Measurements from ENCODE around the gene ITGA3. TPM values are rescaled to one million over a fixed set of nuclear protein-coding genes. Genes with fewer than 3 reads are reported as not detected.
A peak's percentile ranks its signal among the peaks of the same experiment; 100 is the strongest.

ITGA3 gene
- total RNA-seq, 1 experiment from 2014 or later: 22.5 TPM

DNA sequence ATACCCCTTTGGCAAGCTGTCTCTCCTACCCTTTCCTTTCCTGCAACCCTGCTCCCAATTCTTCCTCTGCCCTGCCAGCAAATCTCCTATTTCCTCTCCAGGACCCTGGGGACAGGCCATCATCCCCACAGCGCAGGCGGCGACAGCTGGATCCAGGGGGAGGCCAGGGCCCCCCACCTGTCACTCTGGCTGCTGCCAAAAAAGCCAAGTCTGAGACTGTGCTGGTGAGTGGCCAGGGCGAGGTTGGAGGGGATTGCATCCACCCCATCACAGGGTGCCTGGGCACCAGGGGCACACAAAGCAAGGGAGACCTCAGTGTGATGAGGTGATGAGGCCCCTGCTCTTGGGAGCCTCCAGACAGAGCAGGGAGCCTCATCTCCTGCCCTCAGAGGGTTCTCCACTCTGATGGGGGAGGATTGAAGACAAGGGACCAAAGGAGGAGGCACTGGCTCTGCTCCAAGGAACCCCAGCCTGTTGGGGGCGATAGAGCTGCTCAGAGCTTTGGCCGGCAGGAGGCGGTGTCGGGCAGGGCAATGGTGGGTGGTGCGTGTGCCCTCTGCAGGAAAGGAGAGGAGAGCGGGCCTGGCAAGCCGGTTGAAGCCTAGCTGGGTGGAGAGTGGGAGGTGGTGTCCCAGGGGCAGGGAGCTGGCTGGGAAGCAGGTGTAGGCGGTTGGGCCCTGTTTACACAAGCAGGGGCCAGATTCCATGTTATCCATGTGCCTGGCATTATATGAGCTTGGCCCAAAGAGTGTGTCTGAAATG is 23.6 kb downstream of the ITGA3 start:
- no peak overlapping the region for H3K18ac ChIP-seq (ENCODE audit: insufficient read length, low read depth, low read length)

More for the DNA sequence above, 23.6 kb downstream of the ITGA3 start:
- H3K4me2 ChIP-seq (ENCODE audit: insufficient read depth, insufficient read length, low read length): no peak overlapping the region
- H3K4me3 Mint-ChIP-seq: no peak overlapping the region
- H4K5ac ChIP-seq (ENCODE audit: insufficient read length, low read depth, low read length): no peak overlapping the region
- H3K27me3 Mint-ChIP-seq (ENCODE audit: low read depth): peaks cover 1% of the 10 kb centered on the region; the same call in 1 of the 2 replicates
- H4K91ac ChIP-seq (ENCODE audit: insufficient read length, low read depth, low read length): no peak overlapping the region
- no peak overlapping the region for H2AK5ac ChIP-seq (ENCODE audit: insufficient read length, low read length)
- H3K79me2 ChIP-seq (ENCODE audit: insufficient read depth, low read length): no peaks in the 10 kb centered on the region
- H3K36me3 Mint-ChIP-seq (ENCODE audit: insufficient read depth in 1 of 3, low read depth in 3 of 3): peaks cover 1 to 18% (median 5%) of the 10 kb centered on the region in 3 experiments; a peak in 6 of 7 replicates
- H3K4ac ChIP-seq (ENCODE audit: low read depth, low read length): no peak overlapping the region
- H3K4me1 ChIP-seq (ENCODE audit: insufficient read depth, low read length): no peaks in the 10 kb centered on the region
- H3K9ac ChIP-seq (ENCODE audit: extremely low read depth, insufficient read length, low read length): no peak overlapping the region
- no peak overlapping the region for H3K23ac ChIP-seq (ENCODE audit: insufficient read length, low read depth, low read length)
- H4K8ac ChIP-seq (replicated peaks; ENCODE audit: insufficient read length, low read depth, low read length): no peak overlapping the region
- H3K9me3 Mint-ChIP-seq: no peaks in the 10 kb centered on the region; a peak in 1 of 5 replicates
- H4K20me1 ChIP-seq (ENCODE audit: control insufficient read depth, insufficient read depth, insufficient read length): no peaks in the 10 kb centered on the region
- TF ChIP-seq, protein P1, sequence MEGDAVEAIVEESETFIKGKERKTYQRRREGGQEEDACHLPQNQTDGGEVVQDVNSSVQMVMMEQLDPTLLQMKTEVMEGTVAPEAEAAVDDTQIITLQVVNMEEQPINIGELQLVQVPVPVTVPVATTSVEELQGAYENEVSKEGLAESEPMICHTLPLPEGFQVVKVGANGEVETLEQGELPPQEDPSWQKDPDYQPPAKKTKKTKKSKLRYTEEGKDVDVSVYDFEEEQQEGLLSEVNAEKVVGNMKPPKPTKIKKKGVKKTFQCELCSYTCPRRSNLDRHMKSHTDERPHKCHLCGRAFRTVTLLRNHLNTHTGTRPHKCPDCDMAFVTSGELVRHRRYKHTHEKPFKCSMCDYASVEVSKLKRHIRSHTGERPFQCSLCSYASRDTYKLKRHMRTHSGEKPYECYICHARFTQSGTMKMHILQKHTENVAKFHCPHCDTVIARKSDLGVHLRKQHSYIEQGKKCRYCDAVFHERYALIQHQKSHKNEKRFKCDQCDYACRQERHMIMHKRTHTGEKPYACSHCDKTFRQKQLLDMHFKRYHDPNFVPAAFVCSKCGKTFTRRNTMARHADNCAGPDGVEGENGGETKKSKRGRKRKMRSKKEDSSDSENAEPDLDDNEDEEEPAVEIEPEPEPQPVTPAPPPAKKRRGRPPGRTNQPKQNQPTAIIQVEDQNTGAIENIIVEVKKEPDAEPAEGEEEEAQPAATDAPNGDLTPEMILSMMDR (conservative IDR thresholded peaks at IDR 0.05): peak; percentile 91
- DNase-seq: peak; percentile 86
- H3K14ac ChIP-seq (ENCODE audit: insufficient read depth, low read length): no peak overlapping the region
- no peaks in the 10 kb centered on the region for H3K9me3 ChIP-seq (ENCODE audit: control insufficient read depth, low read depth, low read length)
- no peak overlapping the region for H2AFZ ChIP-seq (ENCODE audit: low read length)
- WGBS (ENCODE audit: extremely low coverage, insufficient read length, low lambda C conversion rate): no CpG with 5 or more reads among the region's 12 CpGs
- H2BK12ac ChIP-seq (ENCODE audit: insufficient read length, low read depth, low read length): no peak overlapping the region
- no peak overlapping the region for H3K56ac ChIP-seq (ENCODE audit: insufficient read length, low read depth, low read length)
- no peaks in the 10 kb centered on the region for H3K23me2 ChIP-seq (ENCODE audit: insufficient read length, low read depth, low read length, poor library complexity, severe bottlenecking)
- H3K27ac ChIP-seq (ENCODE audit: insufficient read length, low read depth, low read length): no peak overlapping the region
- peaks cover 0 to 13% of the 10 kb centered on the region in 2 experiments; a peak in 3 of 4 replicates for H3K4me1 Mint-ChIP-seq
- H3K27me3 ChIP-seq (ENCODE audit: insufficient read depth, low read length): no peaks in the 10 kb centered on the region
- H2BK15ac ChIP-seq (ENCODE audit: low read depth, low read length): no peak overlapping the region
- H3K79me1 ChIP-seq (ENCODE audit: insufficient read depth, low read depth, low read length, poor library complexity, severe bottlenecking): no peaks in the 10 kb centered on the region
- H2BK5ac ChIP-seq (ENCODE audit: insufficient read length, low read length): no peak overlapping the region
- no peak overlapping the region for H3K27ac Mint-ChIP-seq
- no peak overlapping the region for H2BK20ac ChIP-seq (ENCODE audit: low read depth, low read length, poor library complexity, severe bottlenecking)
- no peak overlapping the region for H2BK120ac ChIP-seq (ENCODE audit: low read depth, low read length, poor library complexity, severe bottlenecking)
- H3T11ph ChIP-seq (ENCODE audit: low read length): no peak overlapping the region
